GM19351 (cell line): ENCODE data around the gene RALGAPA1.

ENCODE experiments used
- ATAC-seq: cut with Tn5 transposase; IDR thresholded peaks from one replicate; pipeline ENCODE4 v1.9.1; 2021; ENCODE audit warnings: mild to moderate bottlenecking, moderate library complexity; ENCODE audit not compliant: unreplicated experiment

RALGAPA1 gene

DNA sequence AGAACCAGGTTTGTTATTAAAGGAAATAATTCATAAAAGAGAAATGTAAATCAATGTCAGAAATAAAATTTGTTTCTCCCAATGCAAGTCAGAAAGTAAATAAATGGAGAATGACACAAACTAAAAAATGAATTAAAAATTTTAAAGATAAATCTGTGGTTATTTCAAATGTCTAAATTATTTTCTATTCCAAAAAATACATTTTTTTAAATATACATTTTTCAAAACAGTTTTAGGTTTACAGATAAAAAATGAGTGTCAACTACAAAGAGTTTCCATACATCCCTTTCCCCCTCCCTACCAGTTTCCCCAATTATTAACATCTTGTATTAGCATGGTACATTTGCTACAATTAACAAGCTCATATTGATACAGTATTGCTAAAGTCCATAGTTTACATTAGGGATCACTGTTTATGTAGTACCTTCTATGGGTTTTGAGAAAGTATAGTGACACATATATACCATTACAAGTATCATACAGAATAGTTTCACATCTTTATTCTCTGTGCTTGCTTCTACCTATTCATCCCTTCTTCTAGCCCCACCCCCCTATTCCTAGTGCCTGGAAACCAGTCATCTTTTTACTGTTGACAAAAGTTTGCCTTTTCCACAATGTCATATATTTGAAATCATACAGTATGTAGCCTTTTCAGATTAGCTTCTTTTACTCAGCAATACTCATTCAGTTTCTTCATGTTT lies 104.2 kb downstream of the RALGAPA1 start:
- ATAC-seq: no peak

- no peak for ATAC-seq
Observed at GRCh38 chr14:35701531-35701930, 107.6 kb downstream of the RALGAPA1 start.

- no peak for ATAC-seq
Observed at GRCh38 chr14:35699791-35700444, 109.2 kb downstream of the RALGAPA1 start.

- no peak for ATAC-seq
Observed at GRCh38 chr14:35696575-35696974, 112.5 kb downstream of the RALGAPA1 start.

DNA sequence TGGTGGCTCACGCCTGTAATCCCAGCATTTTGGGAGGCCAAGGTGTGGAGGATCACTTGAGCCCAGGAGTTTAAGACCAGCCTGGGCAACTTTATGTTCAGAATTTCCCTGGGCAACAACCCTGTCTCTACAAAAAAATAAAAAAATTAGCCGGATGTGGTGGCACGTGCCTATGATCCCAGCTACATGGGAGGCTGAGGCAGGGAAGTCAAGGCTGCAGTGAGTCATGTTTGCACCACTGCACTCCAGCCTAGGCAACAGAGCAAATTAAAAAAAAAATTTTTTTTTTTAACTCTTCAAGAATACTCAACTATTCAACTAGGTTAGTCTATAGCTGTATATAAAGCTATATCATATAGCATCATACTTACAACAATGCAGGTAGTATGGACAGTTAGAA lies 113.0 kb downstream of the RALGAPA1 start:
- no peak for ATAC-seq

- ATAC-seq: no peak
Observed at GRCh38 chr14:35695647-35696046, 113.4 kb downstream of the RALGAPA1 start.

DNA sequence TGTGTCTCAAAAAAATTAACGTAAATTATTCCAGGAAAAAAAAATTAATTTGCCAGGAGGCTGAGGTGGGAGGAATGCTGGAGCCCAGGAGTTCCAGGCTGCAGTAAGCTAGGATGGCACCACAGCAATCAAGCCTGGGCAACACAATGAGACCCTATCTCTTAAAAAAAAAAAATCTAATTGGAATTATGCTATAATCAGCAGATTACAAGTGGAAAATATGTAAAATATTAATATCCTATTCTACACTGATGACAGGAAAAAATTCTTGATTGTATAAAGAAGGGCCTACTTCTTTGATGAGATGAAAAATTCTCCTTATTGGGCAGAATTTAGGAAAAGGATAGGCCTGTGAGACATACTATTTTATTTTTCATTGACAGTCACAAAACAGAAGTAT lies 114.0 kb downstream of the RALGAPA1 start:
- ATAC-seq: no peak

DNA sequence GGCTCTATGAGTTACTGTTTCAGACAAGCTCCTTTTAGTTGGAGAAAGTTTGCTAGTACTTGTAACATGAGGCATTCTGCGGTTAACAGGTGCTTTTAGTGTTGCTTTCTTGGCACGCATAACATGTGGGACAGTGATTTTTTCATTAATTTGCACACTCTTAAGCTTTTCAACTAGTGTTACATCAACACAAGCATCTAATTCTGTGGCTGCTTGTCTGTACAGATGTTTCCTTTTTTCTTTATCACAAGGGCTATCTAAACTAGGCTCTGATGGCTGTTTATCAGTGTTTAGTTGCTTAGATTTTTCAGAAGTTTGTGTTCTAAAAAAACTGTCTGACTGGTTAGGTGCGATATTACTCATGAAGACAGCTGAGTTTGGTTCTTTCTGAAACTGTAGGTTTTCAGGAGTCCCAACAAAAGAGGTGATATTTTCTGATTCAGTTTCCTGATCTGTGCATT lies 120.1 kb downstream of the RALGAPA1 start:
- no peak for ATAC-seq

DNA sequence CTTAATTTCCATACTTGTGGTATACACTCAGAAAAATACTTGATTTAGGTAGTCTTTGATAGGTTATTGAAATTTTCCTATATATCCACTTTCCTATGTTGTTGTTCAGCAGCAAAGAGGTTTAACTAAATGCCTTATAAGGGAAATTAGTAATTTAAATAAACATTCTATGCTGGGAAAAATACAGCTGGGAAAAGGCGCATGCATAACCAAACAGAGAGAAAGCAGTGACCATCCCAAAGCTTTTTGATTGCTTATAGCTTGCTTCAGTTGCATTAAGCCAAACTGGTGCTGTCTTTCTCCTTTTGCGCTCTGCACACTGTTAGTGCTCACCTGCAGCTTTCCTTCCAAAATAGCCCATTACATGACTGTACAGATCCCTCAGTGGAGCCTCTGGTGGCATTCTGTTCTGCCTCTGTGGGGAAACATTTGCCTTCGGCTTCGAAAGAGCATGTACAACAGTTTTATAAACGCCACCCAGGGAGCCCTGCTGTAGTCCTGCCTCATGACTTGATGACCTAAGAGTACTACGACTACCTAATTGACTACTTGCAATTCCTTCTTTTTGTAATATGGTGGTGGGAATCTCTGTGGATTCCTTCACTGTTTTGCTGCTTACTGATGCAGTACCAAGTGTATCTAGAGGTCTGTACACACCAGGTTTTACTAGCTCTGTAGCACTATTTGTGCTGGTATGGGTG lies 120.8 kb downstream of the RALGAPA1 start:
- no peak for ATAC-seq

GRCh38 chr14:35687335-35687939 lies 121.7 kb downstream of the RALGAPA1 start:
- no peak for ATAC-seq

DNA sequence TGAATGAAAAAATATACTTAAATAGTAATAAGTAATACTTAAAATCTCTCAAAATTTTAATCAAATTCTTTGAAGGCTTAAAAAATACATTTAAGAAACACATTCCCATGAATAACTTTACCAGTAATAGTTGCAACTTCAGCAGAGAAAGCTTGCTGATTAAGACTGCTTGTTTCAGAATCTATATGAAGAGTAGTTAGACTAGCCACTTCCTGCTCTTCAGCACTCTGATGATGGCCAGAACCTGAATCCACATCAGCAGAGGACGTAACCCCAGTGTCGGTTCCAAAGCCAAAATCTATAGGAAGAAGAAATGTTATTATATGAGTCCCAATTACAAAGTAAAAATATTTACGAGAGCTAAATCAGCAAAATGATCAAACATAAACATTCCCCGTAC lies 125.4 kb downstream of the RALGAPA1 start:
- ATAC-seq: peak; percentile 90

GRCh38 chr14:35682802-35683201 lies 126.3 kb downstream of the RALGAPA1 start:
- ATAC-seq: no peak

DNA sequence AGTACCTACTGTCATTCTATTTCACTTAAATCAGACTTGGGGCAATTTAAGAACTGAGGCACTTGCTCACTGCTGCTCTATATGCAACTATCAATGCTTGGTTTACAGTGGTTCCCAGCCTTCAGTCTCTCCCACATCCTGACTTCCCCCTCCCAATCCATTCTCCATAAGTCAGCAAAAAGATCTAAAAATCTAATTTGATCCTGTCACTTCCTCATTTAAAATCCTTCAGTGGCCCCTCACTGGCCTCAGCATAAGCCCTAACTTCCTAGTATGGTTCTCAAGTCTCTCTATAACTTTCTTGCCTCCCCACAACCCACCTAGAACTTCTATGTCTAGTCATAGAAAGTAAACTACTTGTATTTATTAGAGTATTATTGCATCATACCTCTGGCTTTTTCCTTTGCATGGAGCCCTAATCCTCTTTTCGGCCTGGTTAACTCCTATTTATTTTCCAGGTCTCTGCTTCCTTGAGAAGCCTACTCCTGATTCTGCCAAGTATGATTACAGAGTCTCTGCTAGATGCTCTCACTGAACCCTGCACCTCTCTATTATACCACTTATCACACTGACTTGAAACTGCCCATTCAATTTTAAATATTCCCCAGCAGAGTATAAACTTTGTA lies 130.6 kb downstream of the RALGAPA1 start:
- no peak for ATAC-seq

DNA sequence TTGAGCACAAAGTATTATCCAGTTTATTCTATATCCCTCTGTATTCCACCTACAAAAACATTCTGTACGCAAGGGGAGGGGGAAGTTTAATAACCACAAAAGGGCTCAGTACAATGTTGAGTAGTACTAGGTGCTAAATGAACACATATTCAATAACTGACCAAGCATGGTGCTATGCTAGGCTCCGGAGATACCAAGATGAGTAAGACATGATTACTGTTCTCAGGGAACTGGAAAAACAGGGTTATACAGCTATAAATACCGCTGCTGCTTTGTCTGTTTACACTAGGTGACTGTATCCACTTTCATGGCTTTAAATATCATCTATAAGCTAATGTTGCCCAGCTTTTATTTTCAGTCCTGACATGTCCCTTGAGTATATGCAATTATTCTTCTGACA lies 139.3 kb downstream of the RALGAPA1 start:
- ATAC-seq: peak; percentile 67

DNA sequence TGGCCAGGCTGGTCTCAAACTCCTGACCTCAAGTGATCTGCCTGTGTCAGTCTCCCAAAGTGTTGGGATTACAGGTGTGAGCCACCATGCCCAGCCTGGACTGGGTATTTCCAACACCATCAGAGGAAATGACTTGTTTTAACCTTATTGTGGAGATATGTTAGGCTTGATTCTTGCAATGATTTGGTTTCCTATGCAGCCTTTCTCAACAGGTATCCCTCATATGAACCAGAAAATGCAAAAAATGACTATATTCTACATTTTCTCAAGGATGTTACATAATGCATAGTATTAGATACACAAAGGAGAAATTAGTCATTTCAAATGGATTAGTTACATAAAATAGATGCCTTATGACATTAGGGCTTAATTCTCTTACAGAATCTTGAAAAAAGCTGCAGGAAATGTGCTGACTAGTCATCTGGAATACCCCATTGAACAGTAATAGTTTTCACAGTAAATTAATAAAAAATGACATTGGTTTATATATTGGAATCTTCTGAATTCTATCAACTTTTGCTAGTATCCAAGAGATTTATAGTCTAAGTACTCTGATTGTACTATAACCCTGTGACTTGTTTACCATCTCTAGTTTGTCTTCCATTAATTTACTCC lies 142.6 kb downstream of the RALGAPA1 start:
- no peak for ATAC-seq

DNA sequence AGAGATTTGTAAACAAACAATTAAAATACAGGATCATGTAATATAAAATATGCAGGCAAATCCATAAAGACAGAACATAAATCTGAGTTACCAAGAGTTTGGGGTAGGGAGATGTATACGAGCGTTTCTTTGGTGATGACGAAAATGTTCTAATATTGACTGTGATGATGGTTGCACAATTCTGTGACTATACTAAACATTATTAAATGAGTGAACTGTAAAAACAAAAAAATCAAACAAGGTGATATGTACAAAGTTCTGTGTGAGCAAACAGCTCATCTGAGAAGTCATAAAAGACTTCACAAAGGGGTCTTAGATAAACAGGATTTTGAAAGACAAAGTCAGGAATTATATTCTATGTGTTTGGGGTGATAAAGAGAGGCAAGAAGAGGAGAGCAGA lies 147.2 kb downstream of the RALGAPA1 start:
- ATAC-seq: no peak

GRCh38 chr14:35653045-35653444 lies 156.1 kb downstream of the RALGAPA1 start:
- ATAC-seq: no peak

- no peak for ATAC-seq
Observed at GRCh38 chr14:35643513-35643912, 165.6 kb downstream of the RALGAPA1 start.

DNA sequence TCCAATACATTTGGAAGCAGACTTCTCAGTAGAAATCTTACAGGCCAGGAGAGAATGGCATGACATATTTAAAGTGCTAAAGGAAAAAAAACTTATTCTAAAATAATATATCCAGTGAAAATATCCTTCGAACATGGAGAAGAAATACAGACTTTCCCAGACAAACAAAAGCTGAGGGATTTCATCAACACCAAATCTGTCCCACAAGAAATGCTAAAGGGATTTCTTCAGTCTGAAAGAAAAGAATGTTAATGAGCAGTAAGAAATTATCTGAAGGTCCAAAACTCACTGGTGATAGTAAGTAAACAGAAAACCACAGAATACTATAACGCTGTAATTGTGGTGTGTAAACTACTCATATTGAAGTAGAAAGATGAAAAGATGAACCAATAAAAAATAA lies 171.2 kb downstream of the RALGAPA1 start:
- ATAC-seq: no peak

GRCh38 chr14:35637269-35637668 lies 171.8 kb downstream of the RALGAPA1 start:
- ATAC-seq: no peak

DNA sequence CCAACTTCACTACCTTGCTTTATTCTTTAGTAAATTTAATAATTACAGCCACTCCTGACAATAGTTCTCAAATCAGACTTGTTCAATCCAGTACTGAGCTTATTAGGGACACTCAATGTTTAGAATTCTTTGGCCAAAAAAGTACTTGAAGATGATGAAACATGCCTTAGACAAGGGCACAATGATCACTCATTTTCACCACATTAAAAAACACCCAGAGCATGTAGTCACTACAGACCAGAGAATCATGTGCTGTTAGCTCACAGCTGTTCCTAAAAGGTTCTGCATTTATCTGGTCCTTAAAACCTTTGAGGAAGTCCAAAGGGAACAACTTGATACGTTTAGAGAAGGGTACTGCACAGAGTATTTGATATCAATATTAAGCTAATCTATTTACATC lies 176.4 kb downstream of the RALGAPA1 start:
- no peak for ATAC-seq
